Body of pancreas (tissue), 4 donors: Measurements from ENCODE around the gene EFNA5.

Experiments used
- CTCF ChIP-seq, 7 experiments: fragments of 450-650 bp in 4 of 7; fragments of 200-600 bp in 3 of 7; sonication (generic) in 3 of 7; IDR thresholded peaks; one replicate each; pipeline ENCODE4 v1.5.1; 2016 to 2019; ENCODE audit warnings: antibody characterized with exemption in 7 of 7
- POLR2A ChIP-seq, 3 donors: fragments of 450-650 bp; IDR thresholded peaks; one replicate each; pipeline ENCODE4 v1.6.1; 2016; ENCODE audit warnings: antibody characterized with exemption in 3 of 3, mild to moderate bottlenecking in 2 of 3

GRCh38 chr5:107400328-107400727, 270.4 kb downstream of the EFNA5 start:
- TF ChIP-seq CTCF (IDR thresholded peaks at IDR 0.05) (no peak), POLR2A (IDR thresholded peaks at IDR 0.05) (no peak)
